ENCODE measurements around the gene D2HGDH. TPM values are rescaled to one million over a fixed set of nuclear protein-coding genes. Genes with fewer than 3 reads are reported as not detected.

D2HGDH gene
- total and polyA plus RNA-seq, 2 of the 13 experiments (the other 11 are each of a cell fraction or from before 2014, with no cell fraction given) = 19.2 to 20.3 TPM

GRCh38 chr2:241686650-241687425, 47.6 kb upstream of the D2HGDH start, which contains the start of gene DTYMK (continued):
- TF ChIP-seq HBP1 (CRISPR knock-in tag; IDR thresholded peaks at IDR 0.05; ENCODE audit: low read depth) = peak; percentile 83
- no peak for TF ChIP-seq NFE2 (CRISPR knock-in tag; IDR thresholded peaks at IDR 0.05)
- no peak for TF ChIP-seq SNRNP70 (IDR thresholded peaks at IDR 0.05; ENCODE audit: low read depth, low read length)
- no peak; the same call in 1 of the 2 replicates for TF ChIP-seq SAFB2 (CRISPR knock-in tag; IDR thresholded peaks at IDR 0.05; ENCODE audit: borderline replicate concordance, low read depth)
- no peak for TF ChIP-seq PHF5A (CRISPR knock-in tag; IDR thresholded peaks at IDR 0.05; ENCODE audit: low read depth, unreplicated experiment)
- no peak for TF ChIP-seq ZNF672 (CRISPR knock-in tag; IDR thresholded peaks at IDR 0.05)
- no peak for TF ChIP-seq ZNF251 (CRISPR knock-in tag; IDR thresholded peaks at IDR 0.05)
- TF ChIP-seq TCF12 (IDR thresholded peaks at IDR 0.05) = no peak
- no peak; the same call in 1 of the 2 replicates for TF ChIP-seq TCF12 (CRISPR knock-in tag; IDR thresholded peaks at IDR 0.05)
- no peak for TF ChIP-seq TBL1XR1 (IDR thresholded peaks at IDR 0.05; ENCODE audit: borderline replicate concordance, low read length, partially characterized antibody)
- TF ChIP-seq, protein P1, sequence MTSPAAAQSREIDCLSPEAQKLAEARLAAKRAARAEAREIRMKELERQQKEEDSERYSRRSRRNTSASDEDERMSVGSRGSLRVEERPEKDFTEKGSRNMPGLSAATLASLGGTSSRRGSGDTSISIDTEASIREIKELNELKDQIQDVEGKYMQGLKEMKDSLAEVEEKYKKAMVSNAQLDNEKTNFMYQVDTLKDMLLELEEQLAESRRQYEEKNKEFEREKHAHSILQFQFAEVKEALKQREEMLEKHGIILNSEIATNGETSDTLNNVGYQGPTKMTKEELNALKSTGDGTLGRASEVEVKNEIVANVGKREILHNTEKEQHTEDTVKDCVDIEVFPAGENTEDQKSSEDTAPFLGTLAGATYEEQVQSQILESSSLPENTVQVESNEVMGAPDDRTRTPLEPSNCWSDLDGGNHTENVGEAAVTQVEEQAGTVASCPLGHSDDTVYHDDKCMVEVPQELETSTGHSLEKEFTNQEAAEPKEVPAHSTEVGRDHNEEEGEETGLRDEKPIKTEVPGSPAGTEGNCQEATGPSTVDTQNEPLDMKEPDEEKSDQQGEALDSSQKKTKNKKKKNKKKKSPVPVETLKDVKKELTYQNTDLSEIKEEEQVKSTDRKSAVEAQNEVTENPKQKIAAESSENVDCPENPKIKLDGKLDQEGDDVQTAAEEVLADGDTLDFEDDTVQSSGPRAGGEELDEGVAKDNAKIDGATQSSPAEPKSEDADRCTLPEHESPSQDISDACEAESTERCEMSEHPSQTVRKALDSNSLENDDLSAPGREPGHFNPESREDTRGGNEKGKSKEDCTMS (CRISPR knock-in tag; conservative IDR thresholded peaks at IDR 0.05) = no peak
- TF ChIP-seq, protein P2, sequence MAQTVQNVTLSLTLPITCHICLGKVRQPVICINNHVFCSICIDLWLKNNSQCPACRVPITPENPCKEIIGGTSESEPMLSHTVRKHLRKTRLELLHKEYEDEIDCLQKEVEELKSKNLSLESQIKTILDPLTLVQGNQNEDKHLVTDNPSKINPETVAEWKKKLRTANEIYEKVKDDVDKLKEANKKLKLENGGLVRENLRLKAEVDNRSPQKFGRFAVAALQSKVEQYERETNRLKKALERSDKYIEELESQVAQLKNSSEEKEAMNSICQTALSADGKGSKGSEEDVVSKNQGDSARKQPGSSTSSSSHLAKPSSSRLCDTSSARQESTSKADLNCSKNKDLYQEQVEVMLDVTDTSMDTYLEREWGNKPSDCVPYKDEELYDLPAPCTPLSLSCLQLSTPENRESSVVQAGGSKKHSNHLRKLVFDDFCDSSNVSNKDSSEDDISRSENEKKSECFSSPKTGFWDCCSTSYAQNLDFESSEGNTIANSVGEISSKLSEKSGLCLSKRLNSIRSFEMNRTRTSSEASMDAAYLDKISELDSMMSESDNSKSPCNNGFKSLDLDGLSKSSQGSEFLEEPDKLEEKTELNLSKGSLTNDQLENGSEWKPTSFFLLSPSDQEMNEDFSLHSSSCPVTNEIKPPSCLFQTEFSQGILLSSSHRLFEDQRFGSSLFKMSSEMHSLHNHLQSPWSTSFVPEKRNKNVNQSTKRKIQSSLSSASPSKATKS (CRISPR knock-in tag; IDR thresholded peaks at IDR 0.05) = no peak; the same call in 1 of the 2 replicates
- peak; percentile 7; the same call in 1 of the 2 replicates for TF ChIP-seq ZNF232 (CRISPR knock-in tag; IDR thresholded peaks at IDR 0.05; ENCODE audit: borderline replicate concordance)
- TF ChIP-seq, protein P3, sequence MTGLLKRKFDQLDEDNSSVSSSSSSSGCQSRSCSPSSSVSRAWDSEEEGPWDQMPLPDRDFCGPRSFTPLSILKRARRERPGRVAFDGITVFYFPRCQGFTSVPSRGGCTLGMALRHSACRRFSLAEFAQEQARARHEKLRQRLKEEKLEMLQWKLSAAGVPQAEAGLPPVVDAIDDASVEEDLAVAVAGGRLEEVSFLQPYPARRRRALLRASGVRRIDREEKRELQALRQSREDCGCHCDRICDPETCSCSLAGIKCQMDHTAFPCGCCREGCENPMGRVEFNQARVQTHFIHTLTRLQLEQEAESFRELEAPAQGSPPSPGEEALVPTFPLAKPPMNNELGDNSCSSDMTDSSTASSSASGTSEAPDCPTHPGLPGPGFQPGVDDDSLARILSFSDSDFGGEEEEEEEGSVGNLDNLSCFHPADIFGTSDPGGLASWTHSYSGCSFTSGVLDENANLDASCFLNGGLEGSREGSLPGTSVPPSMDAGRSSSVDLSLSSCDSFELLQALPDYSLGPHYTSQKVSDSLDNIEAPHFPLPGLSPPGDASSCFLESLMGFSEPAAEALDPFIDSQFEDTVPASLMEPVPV (CRISPR knock-in tag; IDR thresholded peaks at IDR 0.05) = peak; percentile 96
- no peak for TF ChIP-seq PAWR (CRISPR knock-in tag; IDR thresholded peaks at IDR 0.05; ENCODE audit: borderline replicate concordance)
- TF ChIP-seq ZNF205 (CRISPR knock-in tag; IDR thresholded peaks at IDR 0.05) = no peak
- peak; percentile 93; the same call in 1 of the 2 replicates for TF ChIP-seq FOXM1 (CRISPR knock-in tag; IDR thresholded peaks at IDR 0.05)
- TF ChIP-seq ZNF792 (CRISPR knock-in tag; IDR thresholded peaks at IDR 0.05) = 0 out of 2 replicates have a peak, but pooled peaks have one; percentile 32
- peak; percentile 97 for TF ChIP-seq ETV5 (CRISPR knock-in tag; IDR thresholded peaks at IDR 0.05; ENCODE audit: borderline replicate concordance)
- no peak for TF ChIP-seq NFIB (CRISPR knock-in tag; IDR thresholded peaks at IDR 0.05; ENCODE audit: borderline replicate concordance)
- peak; percentile 71; the same call in 1 of the 2 replicates for TF ChIP-seq REXO4 (CRISPR knock-in tag; IDR thresholded peaks at IDR 0.05; ENCODE audit: borderline replicate concordance)
- no peak for TF ChIP-seq ZNF7 (CRISPR knock-in tag; IDR thresholded peaks at IDR 0.05)
- TF ChIP-seq NFE2L1 (CRISPR knock-in tag; IDR thresholded peaks at IDR 0.05; ENCODE audit: borderline replicate concordance) = peak; percentile 10; the same call in 1 of the 2 replicates

All from HepG2 (cell line).